ENCODE results near the gene NEU1.
"Not testable (repeated sequence)": the region's sequence is repeated elsewhere in the genome, so short reads cannot be mapped to it uniquely, and the experiment has no call there.

NEU1 gene

DNA sequence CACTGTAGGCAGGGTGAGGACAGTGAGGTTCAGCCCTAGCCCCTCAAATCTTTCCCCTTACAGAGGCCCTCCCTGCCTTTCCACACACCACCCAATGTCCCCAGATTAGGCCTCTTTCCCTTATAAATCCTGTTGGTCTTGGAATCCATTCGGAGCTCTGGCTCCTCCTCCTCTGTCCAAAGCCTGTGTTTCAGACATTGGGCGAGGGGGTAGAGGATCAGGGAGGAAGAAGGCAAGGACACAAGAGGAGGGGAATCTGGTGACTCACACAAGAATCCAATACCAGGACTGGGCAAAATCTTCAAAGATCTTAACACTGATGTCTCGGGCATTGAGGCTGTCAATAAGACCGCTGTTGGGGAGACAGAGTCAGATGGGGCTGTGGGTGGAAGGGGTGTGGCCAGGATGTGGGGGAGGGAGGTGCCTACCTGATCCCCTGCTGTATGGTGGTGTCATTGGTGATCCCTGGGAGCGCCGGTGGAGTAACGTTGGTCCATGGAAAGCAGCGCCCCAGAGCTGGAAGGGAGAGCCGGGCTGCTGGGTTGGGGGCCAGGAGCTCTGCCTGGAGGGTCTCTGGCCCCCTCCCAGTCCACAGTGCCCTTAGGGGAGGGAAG lies 8.5 kb upstream of the NEU1 start:
- DNase-seq = peak; percentile 56

DNA sequence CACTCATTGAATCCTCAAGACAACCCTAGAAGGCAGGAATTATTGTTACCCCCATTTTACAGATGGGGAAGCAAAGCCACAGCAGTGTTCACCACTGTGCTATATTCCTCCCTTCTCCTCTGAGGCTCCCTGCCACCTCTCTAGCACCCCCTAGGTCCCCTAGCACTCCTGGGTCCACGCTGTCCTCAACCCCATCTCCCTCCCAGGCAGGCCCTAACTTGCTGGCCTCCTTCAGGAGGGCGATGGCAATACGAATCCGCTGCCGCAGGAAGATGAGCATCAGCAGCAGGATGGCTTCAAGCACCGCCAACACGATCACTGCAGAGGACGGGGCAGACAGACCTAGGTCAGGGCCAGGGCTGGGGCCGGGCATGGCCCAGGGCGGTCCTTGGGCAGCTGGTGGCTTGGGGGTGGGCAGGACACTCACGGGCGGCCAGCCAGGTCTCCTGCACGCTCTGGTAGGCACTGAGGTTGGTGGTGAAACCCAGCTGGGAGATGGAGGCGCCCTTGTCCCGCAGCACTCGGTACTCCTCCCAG lies 7.8 kb upstream of the NEU1 start:
- no peak for DNase-seq

DNA sequence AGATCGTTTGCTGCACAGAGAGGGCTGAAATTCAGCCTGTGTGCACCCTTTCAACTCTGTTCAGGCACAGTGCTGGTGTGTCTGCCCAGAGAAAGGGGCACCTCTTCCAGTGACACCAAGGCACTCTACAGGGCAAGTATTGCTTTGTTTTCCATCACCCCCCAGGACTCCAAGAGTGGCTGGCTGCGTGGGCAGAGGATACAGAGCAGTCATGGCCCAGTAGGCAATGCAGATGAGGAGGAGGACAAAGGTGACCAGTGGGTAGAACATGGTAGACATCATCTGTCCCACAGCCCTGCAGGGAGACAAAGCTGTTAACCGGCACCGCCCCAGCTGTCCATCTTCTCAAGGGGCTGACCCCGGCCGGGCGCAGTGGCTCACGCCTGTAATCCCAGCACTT lies 6.7 kb upstream of the NEU1 start:
- DNase-seq = no peak

DNA sequence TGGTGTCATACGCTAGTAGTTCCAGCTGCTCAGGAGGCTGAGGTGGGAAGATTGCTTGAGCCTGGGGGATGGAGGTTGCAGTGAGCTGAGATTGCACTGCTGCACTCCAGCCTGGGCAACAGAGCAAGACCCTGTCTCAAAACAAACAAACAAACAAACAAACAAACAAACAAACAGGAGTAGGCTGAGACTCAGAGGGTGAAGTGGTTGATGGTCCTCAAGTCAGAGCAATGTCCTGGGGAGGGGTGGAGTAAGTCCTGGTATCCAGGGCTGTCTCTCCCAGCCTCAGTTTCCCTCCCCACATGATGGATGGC lies 6.0 kb upstream of the NEU1 start:
- not testable (repeated sequence) for DNase-seq

DNA sequence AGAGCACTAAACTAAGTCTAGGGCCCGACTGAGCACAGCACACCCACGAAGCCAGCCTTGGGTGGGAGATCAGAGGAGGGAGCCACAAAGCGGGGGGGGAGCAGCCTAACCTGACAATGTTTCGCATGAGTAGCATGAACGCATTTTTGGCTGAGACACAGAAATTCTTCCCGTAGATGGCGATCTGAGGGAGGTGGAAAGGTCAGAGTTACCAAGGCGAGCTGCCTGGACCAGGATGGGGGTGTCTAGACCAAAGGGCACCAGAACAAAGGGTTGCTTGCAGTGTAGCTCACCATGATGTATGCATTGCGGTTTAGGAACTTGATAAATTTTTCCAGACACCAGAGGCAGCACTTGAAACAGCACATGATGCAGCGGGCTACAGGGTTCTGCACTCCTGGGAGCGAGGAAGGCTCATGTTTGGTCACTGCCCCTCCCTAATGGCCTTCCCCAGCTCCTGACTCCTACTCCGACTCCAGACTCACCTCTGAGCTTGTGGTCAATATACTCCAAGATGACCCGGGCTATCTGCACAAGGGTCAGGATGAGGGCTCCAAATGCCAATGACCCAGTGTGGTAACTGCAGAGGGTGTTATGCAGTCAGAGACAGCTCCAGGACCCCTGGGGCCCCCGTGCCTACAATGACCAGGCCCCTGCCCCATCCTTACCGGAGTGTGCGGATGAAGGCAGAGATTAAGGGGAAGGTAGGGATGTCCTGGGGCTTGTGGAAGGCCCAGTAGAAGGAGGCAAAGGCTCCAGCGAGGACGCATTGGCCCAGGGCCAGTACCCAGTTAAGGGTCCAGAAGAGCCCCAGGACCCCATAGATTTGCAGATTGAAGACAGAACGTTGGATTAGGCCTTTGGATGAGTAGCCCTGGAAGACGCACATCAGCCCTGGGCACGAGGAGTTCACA lies 2.8 kb upstream of the NEU1 start:
- DNase-seq = no peak

DNA sequence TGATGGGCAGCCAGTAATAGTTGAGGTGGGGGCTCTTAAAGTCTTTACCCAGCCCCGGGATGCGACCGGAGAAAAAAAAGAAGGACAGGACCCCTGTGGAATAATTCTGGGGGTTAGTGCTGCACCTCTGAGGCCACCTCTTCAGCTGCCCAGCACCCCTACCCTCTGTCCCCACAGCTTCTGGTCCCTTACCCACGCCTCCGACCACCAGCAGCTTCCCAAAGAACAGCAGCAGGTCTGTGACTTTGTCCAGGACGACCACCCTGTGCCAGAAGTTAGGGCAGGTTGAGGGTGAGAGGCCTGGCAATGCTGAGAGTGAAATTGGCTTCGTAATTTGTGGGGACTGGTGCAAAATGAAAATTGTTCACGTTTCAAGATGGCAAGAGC lies 2.2 kb upstream of the NEU1 start:
- no peak for DNase-seq

DNA sequence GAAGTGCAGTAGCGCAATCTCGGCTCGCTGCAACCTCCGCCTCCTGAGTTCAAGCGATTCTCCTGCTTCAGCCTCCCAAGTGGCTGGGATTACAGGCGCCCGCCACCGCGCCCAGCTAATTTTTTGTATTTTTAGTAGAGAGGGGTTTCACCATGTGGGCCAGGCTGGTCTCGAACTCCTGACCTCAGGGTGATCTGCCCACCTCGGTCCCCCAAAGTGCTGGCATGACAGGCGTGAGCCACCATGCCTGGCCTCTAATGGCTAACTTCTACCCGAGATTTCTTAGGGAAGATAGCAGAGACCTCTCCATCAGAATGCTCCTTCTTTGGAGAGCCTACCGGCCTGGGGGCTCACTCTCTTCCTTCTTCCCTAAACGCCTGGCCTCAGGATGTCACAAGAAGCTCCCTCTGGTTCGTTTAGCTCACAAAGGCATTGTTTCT lies 1.5 kb upstream of the NEU1 start:
- DNase-seq = not testable (repeated sequence)

DNA sequence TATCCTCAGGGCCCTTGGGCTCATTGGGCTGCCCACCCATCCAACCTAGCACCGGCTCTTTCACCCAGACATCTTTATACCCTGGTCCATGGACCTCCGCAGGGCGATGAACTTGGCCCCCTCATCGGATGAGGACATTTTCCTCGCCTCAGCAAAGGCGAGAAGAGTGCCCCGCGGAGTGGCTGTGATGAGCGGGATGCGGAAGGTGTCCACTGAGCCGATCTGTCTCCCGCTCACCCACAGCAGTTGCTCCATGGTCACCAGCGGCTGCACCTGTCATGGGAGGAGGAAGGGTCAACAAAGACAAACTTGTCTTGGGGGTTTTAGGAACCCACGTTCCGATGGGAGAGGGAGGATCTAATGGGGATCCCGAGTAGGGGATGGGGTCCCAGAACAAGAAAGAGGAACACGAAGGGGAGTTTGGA lies 690 bp downstream of the NEU1 start:
- DNase-seq = no peak

DNA sequence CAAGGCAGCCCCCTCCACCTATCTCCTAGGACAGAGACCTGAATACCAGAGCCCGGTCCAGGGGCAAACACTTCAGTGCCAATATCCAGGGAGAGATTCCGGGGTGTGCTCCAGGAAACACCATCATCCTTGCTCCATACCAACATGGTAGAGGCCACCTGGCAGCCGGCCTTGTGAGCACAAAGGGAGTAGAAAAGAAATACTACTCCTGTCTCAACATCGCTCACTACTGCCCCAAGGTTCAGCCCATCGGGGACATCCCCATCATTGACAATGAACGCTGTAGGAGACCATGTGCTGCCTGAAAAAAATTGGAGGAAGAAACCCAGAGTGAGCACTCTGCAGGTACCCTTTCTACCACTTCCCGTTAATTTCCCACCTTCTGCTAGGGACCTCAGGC lies 1.5 kb downstream of the NEU1 start:
- DNase-seq = no peak

DNA sequence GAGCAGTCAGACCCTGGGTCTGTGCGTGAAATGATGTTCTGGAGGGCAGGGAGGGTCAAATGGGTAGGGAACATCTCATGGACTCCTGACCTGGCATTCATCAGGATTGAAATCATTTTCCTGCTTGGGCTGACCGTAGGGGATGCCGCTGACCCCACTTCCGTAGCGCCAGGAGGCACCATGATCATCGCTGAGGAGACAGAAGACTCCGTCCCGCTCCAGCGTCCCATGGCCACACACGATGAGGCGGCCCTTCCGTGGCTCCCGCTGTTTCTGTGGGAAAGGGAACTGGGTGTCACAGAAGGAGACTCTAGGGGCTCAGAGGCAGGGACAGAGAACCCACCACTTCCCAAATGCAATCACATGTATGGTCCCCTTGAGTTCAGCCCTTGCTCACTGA lies 2.3 kb downstream of the NEU1 start:
- DNase-seq = no peak

DNA sequence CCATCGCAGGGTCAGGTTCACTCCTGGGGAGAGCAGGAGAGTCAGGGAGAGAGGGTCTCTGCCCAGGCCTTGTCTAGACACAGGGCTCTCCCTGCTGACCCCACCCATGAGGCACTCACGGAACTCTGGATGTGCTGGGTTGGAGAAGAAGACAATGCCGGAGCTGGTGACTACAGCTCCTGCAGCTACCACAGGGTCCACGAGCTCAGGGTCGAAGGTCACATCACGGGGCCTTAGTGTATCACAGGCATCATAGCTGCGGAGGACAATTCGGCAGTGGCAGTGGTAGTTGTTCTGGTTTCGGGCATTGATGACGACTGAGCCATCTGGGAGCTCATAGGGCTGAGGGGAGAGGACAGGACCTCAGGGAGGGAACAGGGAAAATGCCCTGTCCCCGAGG lies 2.7 kb downstream of the NEU1 start:
- no peak for DNase-seq

DNA sequence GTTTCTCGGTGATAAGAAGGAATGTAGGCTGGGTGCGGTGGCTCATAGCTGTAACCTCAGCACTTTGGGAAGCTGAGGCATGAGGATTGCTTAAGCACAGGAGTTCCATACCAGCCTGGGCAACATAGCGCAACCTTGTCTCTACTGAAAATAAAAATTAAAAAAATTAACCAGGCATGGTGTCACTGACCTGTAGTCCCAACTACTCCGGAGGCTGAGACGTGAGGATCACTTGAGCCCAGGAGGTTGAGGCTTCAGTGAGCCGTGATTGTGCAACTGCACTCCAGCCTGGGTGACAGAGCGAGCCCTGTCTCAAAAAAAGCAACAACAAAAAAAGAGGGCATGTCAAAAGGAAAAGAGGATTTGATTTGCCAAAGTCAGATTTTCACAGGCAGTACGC lies 3.9 kb downstream of the NEU1 start:
- DNase-seq = no peak

DNA sequence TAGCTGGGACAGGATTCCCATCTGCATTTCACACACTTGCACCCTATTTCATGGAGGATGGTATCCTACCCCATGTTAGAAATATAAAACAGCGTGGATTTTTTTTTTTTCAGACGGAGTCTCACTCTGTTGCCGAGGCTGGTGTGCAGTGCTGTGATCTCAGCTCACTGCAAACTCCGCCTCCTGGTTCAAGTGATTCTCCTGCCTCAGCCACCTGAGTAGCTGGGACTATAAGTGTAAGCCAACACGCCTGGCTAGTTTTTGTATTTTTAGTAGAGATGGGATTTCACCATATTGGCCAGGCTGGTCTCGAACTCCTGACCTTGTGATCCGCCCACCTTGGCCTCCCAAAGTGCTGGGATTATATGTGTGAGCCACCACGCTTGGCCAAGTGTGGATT lies 4.8 kb downstream of the NEU1 start:
- not testable (repeated sequence) for DNase-seq

DNA sequence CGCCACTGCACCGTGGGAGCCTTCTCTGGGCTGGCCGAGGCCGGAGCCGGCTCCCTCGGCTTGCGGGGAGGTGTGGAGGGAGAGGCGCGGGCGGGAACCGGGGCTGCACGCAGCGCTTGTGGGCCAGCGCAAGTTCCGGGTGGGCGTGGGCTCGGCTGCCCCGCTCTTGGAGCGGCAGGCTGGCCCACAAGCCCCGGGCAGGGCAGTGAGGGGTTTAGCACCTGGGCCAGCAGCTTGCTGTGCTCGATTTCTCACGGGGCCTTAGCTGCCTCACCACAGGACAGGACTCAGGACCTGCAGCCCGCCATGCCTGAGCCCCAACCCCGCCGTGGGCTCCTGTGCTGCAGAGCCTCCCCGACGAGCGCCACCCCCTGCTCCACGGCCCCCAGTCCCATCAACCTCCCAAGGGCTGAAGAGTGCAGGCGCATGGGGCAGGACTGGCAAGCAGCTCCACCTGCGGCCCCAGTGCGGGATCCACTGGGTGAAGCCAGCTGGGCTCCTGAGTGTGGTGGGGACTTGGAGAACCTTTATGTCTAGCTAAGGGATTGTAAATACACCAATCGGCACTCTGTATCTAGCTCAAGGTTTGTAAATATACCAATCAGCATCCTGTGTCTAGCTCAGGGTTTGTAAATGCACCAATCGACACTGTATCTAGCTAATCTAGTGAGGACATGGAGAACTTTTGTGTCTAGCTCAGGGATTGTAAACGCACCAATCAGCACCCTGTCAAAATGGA lies 10.5 kb downstream of the NEU1 start:
- DNase-seq = not testable (repeated sequence)

DNA sequence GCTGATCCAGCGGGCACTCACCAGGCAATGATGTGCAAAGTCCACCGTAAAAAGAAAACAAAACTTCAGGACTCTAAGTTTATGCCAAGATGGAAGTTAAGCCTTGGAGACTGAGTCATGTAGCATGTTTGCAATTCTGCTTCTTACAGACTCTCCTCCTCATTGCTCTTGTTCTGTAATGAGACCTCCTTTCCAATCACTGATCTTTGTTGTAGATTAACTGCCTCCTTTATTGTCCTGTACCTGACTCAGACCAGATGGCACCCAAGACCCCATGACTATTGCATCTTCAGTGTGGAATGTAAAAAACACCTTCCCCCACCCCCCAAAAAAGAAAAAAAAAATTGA lies 11.2 kb downstream of the NEU1 start:
- DNase-seq = no peak

DNA sequence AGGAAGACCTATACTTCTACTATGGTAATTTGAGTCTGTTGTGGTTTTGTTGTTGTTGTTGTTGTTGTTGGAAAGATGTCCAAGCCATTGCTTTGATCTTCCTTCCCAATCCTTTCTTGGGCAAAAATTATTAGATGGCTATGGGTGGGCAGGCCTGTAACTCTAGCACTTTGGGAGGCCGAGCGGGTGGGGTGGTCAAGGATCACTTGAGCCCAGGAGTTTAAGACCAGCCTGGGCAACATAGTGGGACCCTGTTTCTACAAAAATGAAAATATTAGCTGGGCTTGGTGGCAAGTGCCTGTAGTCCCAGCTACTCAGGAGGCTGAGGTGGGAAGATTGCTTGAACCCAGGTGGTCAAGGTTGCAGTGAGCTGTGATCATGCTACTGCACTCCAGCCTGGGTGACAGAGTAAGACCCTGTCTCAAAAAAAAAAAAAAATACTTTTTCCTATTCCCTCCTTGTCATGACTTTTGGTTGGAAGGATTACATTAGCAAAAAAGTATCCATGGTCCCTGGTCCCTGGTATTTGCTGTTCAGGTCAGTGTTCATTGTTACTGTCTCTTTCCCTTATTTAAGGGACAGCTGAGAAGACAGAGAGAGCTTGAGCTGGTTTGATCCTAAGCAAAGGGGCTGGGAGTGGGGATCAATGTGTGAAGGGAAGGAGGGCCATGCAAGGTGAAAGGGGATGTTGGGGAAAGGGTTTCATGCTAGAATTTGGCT lies 11.7 kb downstream of the NEU1 start:
- no peak for DNase-seq

DNA sequence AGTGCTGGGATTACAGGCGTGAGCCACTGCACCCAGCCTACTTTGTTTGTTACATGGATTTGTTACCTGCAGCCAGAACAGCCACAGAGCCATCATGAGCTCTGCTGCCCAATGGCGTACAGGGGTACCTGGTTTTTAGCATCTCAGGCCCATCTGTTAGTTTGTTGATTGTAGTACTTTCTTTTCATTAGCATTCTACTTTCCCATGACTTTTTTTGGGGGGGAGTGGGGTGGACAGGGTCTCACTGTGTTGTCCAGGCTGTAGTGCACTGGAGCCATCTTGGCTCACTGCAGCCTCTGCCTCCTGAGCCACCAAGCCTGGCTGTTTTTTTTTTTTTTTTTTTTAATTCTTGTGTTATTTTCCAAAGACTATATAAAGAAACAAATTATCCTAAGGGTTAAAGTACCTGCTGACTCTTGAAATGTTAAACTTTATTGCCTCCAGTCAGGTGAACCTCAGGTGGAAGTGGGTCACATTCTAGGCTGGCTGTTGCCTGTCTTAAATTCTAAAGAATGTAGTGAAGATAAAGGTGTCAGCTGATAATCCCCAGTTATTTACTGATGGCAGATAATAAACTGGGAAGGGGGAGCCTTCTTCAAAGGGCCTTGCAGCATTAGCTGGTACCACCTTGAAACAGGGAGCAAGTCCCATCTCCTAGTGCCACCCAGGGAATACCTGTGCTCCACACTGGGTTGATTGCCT lies 15.2 kb downstream of the NEU1 start:
- DNase-seq = no peak

DNA sequence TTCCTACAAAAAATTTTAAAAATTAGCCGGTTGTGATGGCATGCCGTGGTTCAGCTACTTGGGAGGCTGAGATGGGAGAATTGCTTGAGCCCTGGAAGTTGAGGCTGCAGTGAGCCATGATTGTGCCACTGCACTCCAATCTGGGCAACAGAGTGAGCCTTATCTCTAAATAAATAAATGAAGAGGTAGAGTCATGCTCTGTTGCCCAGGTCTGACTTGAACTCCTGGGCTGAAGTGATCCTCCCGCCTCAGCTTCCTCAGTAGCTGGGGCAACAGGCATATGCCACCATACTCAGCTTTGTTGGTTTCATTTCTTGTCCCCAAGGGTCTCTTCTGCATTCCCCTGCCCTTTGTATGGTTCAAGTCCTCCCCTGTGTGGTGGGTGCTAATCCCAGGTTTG lies 18.1 kb downstream of the NEU1 start:
- DNase-seq = no peak

DNA sequence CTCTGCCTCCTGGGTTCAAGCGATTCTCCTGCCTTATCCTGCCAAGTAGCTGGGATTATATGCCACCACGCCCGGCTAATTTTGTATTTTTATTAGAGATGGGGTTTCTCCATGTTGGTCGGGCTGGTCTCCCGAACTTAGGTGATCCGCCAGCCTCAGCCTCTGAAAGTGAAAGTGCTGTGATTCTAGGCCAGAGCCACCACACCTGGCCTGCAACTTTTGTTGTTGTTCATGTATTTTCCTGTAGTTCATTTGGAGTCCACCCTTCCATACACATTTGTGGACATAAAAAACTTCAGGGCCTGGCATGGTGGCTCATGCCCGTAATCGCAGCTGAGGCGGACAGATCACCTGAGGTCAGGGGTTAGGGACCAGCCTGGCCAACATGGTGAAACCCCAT lies 20.6 kb downstream of the NEU1 start:
- DNase-seq = no peak

DNA sequence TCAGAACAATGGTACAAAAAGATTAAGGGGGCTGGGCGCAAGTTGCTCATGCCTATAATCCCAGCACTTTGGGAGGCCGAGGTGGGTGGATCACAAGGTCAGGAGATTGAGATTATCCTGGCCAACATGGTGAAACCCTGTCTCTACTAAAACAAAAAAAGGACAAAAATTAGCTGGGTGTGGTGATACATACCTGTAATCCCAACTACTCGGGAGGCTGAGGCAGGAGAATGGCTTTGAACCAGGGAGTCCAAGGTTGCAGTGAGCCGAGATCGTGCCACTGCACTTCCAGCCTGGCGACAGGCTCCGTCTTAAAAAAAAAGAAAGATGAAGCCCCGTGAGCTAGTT lies 22.9 kb downstream of the NEU1 start:
- DNase-seq = not testable (repeated sequence)

DNA sequence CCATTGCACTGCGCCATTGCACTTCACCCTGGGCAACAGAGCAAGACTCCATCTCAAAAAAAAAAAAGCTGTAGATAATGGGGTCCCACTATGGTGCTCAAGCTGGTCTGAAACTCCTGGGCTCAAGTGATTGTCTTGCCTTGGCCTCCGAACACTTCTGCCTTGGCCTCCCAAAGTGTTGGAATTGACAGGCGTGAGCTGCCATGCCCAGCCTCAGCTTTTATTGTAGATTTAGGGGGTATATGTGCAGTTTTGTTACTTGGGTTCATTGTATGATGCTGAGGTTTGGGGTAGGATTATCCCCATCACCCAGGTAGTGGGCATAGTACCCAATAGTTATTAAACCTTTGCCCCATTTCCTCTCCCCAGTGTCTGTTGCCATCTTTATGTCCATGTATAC lies 23.7 kb downstream of the NEU1 start:
- no peak for DNase-seq

DNA sequence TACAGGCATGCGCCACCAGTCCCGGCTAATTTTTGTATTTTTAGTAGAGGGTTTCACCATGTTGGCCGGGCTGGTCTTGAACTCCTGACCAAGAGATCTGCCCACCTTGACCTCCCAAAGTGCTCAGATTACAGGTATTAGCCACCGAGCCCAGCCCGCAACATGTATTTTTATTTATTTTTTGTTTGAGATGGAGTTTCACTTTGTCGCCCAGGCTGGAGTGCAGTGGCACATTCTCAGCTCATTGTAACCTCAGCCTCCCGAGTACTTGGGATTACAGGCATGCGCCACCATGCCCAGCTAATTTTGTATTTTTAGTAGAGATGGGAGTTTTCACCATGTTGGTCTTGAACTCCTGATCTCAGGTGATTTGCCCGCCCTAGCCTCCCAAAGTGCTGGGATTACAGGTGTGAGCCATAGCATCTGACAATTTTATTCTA lies 24.5 kb downstream of the NEU1 start:
- DNase-seq = not testable (repeated sequence)
